Middle frontal gyrus (tissue), 1 donor: ENCODE measurements around the gene ITGAV.

Source experiments
- DNase-seq: peaks from one replicate; pipeline ENCODE4 v3.0.0-alpha.2; 2015; ENCODE audit warnings: low spot score; ENCODE audit errors: extremely low spot score

The ITGAV gene

DNA sequence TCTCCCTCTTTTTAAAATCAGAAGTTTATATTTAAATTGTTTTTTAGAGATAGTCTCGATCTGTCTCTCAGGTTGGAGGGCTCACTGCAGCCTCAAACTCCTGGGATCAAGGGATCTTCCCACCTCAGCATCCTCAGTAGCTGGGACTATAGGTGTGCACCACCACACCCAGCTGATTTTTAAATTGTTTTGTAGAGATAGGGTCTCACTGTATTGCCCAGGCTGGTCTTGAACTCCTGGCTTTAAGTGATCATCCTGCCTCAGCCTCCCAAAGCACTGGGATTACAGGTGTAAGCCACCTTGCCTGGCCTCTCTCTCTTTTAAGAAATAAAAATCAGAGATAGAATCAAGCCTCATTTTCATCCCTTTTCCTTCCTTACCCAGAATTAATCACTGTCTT, 126.1 kb downstream of the ITGAV start:
- DNase-seq = no peak

DNA sequence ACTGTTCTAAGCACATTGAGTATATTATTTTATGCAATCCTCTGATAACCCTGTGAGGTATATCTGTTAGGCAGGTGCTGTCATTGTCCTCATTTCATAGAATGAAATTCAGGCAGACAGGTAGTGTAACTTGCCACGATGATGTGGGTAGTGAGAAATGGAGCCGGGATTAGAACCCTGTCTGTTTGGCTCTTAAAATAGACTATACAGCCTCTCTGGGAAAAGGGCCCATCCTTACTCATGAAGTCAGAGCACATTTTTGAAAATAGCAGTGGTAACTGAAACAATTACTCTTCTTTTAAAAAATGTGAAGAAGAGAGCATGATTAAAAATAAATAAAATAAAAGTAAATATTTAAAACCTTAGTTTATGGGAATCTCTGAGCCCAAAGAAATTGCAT, 127.0 kb downstream of the ITGAV start:
- DNase-seq = no peak

DNA sequence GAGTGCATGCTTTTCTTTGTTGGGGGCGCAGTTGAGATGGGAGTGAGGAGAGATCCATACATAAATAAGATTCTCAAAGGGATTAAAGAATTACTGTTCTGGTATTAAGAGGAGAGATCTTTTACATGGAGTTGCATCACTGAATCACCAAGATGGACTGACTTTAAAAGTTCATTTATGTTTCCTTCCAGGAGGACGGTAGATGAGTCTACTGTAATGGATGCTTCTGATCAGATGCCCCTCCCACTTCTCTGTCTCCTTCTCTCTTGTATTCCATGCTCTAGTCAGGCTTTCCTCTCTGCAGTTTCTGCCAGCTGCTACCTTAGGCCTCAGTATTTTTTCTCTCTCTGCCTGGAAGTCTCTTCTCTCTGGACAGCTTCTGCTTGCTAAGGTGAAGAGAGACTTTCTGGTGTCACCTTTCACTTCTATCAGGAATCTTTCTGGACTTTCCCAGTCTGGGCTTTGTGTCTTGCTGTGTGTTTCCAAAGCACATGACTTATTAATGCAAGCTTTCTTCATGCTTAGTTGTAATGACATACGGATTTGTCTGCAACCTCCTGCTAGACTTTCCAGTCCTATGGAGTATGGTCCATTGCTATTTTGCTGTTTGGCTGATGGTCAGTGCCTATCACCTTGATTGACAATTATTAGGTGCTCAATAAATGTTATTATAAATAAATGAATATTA, 127.6 kb downstream of the ITGAV start:
- DNase-seq = no peak

DNA sequence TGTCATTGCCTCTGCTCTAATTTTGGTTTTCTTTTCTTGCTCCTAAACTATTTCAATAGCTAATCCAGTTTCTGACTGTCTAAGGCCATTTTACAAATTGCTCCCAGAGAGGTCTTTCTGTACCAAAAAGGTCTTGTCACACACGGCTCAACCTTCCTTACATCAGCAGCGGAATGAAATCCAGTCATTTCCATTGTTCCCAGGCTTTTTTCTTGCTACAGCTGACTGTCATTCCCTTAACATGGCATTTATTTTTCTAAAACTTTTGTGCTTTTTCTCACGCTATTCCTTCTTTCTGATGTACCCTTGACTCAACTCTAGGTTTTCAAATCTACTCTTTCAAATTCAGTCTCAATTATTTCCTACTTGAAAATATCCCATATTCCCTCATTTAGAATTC, 128.3 kb downstream of the ITGAV start:
- DNase-seq = no peak

- DNase-seq = no peak
These were observed 129.0 kb downstream of the ITGAV start for GRCh38 chr2:186718903-186719302.

GRCh38 chr2:186721956-186722355, 132.1 kb downstream of the ITGAV start:
- no peak for DNase-seq

- DNase-seq = no peak
These were observed 134.9 kb downstream of the ITGAV start for GRCh38 chr2:186724736-186725135.

DNA sequence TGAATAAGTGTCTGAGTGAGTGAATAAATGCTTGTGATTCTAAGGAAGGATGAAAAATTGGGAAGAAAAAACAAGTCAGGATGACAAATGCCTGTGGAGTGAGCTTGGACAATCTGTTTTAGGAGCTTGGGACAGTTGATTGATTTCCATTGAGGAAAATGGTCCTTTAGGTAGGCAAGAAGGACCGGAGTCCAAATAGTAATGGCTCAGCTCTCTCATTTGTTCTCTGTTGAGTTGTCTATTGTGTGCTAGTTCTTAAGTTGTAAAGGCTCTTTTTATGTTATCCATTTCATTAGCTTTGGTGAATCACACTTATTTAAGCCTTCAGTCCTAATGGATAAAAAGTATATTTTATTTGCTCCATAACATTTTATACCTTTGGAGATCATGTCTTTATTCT, 135.9 kb downstream of the ITGAV start:
- DNase-seq = no peak

DNA sequence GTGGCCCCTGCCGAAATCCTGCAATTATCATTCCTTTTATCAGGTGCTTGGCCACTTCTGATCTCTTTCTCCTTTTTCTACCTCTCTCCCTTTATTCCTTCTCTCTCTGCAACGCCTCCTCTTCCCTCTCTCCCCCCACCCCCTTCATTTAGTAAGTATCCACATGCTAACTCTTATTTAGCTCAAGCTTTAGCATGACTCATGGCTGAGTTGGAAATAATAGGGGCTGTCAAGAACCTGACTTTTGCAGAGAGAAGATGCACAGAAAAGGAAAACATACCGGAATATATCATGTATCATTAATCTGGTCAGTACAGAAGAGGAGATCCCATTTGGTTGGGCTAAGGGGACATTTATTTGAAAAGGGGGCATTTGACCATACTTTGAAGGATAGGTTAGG, 137.1 kb downstream of the ITGAV start:
- no peak for DNase-seq

DNA sequence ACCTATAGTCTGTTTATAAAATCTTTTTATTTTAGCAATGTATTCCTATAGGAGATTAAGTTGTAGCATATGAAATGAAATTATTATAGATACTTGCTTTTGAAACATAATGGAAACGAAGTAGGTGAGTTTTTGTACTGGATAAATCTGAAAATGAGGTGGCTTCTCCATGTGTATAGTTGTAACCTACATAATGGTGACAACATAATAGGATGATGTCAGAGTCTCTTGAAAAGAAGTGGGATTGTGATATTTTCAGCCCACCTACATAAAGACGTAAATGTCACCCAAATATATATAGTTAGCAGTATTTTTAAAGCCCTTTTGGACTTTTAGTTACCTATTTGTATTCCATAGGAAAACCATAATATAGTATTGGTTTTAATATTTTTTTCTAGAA, 138.8 kb downstream of the ITGAV start:
- no peak for DNase-seq
